DMS53 treated with DMSO at 0.1 percent for 48 hours (cell line): ENCODE results near the gene CFAP90.

Source experiments
- DNase-seq: peaks from one replicate; lab custom pipeline; 2025; ENCODE audit not compliant: unreplicated experiment; lab: John Stamatoyannopoulos, UW

CFAP90 gene

GRCh38 chr5:7781899-7782298 is 69.0 kb downstream of the CFAP90 start:
- DNase-seq = no peak
